ENCODE data around the gene SULF2.
"Not testable (repeated sequence)": the region's sequence is repeated elsewhere in the genome, so short reads cannot be mapped to it uniquely, and the experiment has no call there.

SULF2 gene

GRCh38 chr20:47810116-47810677 is 24.9 kb upstream of the SULF2 start:
- ATAC-seq = no peak
- TF ChIP-seq OSR1 (CRISPR knock-in tag; IDR thresholded peaks at IDR 0.05) (no peak), CSRNP3 (CRISPR knock-in tag; IDR thresholded peaks at IDR 0.05) (no peak), POU6F1 (CRISPR knock-in tag; IDR thresholded peaks at IDR 0.05; ENCODE audit: borderline replicate concordance, low read depth) (no peak), BACH2 (CRISPR knock-in tag; IDR thresholded peaks at IDR 0.05; ENCODE audit: borderline replicate concordance) (no peak), ZNF70 (CRISPR knock-in tag; IDR thresholded peaks at IDR 0.05) (no peak), TSHZ2 (CRISPR knock-in tag; IDR thresholded peaks at IDR 0.05) (no peak)

DNA sequence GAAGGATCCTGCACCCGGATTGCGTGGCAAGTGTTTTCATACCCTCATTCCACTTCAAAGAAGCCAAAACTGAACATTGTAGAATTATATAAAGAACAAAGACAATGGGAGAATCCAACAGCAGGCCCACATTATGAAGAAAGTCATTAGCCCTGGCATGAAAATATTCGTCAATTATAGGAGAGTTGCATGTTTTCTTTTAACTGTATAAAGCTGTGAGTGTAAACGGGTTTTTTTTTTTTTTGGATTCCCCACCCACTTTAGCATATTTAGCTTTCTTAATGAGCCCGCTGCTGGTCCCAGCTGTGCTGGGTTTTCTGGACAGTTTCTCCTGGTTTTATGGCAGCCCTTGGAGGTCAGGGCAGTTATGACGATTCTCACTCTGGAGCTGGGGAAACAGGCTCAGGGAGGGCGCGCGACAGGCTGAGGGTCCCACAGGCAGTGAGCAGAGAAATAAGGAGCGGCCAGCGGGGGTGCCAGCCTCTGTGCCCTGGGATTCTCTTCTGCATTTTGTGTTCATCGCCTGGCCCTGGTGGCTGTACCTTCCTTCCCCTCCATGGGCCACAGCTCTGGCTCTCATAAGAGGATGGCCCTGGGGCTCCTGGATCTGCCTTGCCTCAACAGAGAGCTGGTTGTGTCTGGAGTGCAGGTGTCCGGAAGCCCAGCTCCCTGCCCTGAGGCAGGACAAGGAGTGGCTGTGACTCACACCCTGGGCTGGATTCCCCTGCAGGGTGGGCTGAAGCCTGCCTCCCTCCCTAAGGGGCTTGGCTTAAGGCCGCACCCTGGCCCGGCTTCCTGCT is 24.1 kb upstream of the SULF2 start:
- no peak; the same call in 2 of the 3 replicates for ATAC-seq
- TF ChIP-seq TOX (CRISPR knock-in tag; IDR thresholded peaks at IDR 0.05; ENCODE audit: borderline replicate concordance) (no peak), ZNF8 (CRISPR knock-in tag; IDR thresholded peaks at IDR 0.05) (no peak), ZC3H10 (CRISPR knock-in tag; IDR thresholded peaks at IDR 0.05) (no peak), ESRRG (CRISPR knock-in tag; IDR thresholded peaks at IDR 0.05) (no peak), ZFP30 (CRISPR knock-in tag; IDR thresholded peaks at IDR 0.05) (no peak), SNAI2 (CRISPR knock-in tag; IDR thresholded peaks at IDR 0.05) (no peak), OSR1 (CRISPR knock-in tag; IDR thresholded peaks at IDR 0.05) (no peak), ZNF70 (CRISPR knock-in tag; IDR thresholded peaks at IDR 0.05) (no peak), ZFP3 (CRISPR knock-in tag; IDR thresholded peaks at IDR 0.05) (no peak)

- no peak for TF ChIP-seq RARB (CRISPR knock-in tag; IDR thresholded peaks at IDR 0.05)
- TF ChIP-seq ZNF70 (CRISPR knock-in tag; IDR thresholded peaks at IDR 0.05) = no peak
- TF ChIP-seq ZC3H10 (CRISPR knock-in tag; IDR thresholded peaks at IDR 0.05) = no peak
- no peak for TF ChIP-seq ZNF565 (CRISPR knock-in tag; conservative IDR thresholded peaks at IDR 0.05; ENCODE audit: low read depth)
- no peak for TF ChIP-seq SNAI2 (CRISPR knock-in tag; IDR thresholded peaks at IDR 0.05)
- no peak for ATAC-seq
These were observed 20.7 kb upstream of the SULF2 start for GRCh38 chr20:47805951-47806350.

DNA sequence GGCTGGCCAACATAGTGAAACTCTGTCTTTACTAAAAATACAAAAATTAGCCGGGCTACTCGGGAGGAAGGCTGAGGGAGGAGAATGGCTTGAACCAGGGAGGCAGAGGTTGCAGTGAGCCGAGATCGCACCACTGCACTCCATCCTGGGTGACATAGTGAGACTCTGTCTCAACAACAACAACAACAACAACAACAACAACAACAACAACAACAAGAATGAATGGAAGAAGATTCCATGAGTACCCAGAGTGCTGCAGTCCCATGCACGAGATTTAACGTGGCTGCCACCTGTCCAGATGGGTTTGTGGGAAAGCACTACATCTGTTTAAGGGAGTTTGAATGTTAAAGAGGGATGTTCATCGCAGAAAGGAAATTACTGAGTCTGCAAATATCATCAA is 19.7 kb upstream of the SULF2 start:
- ATAC-seq = not testable (repeated sequence)

- ATAC-seq = not testable (repeated sequence)
These were observed 19.0 kb upstream of the SULF2 start for GRCh38 chr20:47804224-47804825.

DNA sequence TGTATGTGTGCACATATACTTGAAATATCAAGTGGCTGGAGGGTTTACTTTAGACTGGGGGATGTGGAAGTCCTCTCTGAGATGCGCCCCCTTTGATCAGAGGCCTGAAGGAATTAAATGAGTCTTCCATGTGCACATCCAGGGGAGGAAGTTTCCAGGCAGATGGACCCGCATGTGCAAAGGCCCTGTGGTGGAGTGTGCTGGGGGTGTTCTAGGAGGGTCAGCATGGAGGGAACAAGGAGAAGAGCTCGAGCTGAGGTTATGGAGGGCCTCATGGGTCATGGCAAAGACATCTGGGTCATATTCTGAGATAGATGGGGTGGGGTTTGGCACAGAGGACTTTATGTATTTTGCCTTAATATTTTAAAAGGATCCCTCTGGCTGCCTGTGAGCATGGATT is 17.7 kb upstream of the SULF2 start:
- no peak for ATAC-seq
- no peak for TF ChIP-seq CSRNP3 (CRISPR knock-in tag; IDR thresholded peaks at IDR 0.05)
- TF ChIP-seq RARB (CRISPR knock-in tag; IDR thresholded peaks at IDR 0.05) = no peak
- TF ChIP-seq TCF4 (CRISPR knock-in tag; IDR thresholded peaks at IDR 0.05; ENCODE audit: borderline replicate concordance) = no peak
- TF ChIP-seq ESRRG (CRISPR knock-in tag; IDR thresholded peaks at IDR 0.05) = no peak
- TF ChIP-seq, protein P1, sequence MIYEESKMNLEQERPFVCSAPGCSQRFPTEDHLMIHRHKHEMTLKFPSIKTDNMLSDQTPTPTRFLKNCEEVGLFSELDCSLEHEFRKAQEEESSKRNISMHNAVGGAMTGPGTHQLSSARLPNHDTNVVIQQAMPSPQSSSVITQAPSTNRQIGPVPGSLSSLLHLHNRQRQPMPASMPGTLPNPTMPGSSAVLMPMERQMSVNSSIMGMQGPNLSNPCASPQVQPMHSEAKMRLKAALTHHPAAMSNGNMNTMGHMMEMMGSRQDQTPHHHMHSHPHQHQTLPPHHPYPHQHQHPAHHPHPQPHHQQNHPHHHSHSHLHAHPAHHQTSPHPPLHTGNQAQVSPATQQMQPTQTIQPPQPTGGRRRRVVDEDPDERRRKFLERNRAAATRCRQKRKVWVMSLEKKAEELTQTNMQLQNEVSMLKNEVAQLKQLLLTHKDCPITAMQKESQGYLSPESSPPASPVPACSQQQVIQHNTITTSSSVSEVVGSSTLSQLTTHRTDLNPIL (CRISPR knock-in tag; IDR thresholded peaks at IDR 0.05; ENCODE audit: low read depth) = no peak
- TF ChIP-seq TSHZ2 (CRISPR knock-in tag; IDR thresholded peaks at IDR 0.05) = no peak
- no peak for TF ChIP-seq SNAI2 (CRISPR knock-in tag; IDR thresholded peaks at IDR 0.05)
